CD4-positive, alpha-beta T cell (primary cell): ENCODE results near the gene CXCL17. TPM values are rescaled to one million over a fixed set of nuclear protein-coding genes. Genes with fewer than 3 reads are reported as not detected.
A peak's percentile ranks its signal among the peaks of the same experiment; 100 is the strongest.

Experiments
- ATAC-seq: fragments of 200-7000 bp; cut with Tn5 transposase; one replicate; pipeline ENCODE4 v1.10.0; 2022; ENCODE audit warnings: mild to moderate bottlenecking; ENCODE audit not compliant: poor library complexity
- CTCF ChIA-PET: fragments of 350-600 bp; sonication (Branson Sonifier 250); formaldehyde crosslinking; loops from one replicate; lab custom pipeline; 2021; ENCODE audit warnings: antibody characterized with exemption, inconsistent platforms; lab: Charles Lee
- POLR2A ChIA-PET: fragments of 350-600 bp; sonication (Branson Sonifier 250); formaldehyde crosslinking; loops from one replicate; lab custom pipeline; 2021; ENCODE audit warnings: antibody characterized with exemption, inconsistent platforms; lab: Charles Lee
- DNase-seq, 14 experiments: peaks; one replicate each; pipeline ENCODE4 v3.0.0-alpha.2; 2013 to 2020; ENCODE audit warnings: mixed read lengths in 2 of 14
- H3K27ac ChIP-seq, 2 donors: one replicate each; pipeline versions ENCODE4 v1.5.1 to v1.7.0; 2013; ENCODE audit warnings: low read length in 2 of 2, low read depth in 1 of 2, mild to moderate bottlenecking in 1 of 2
- H3K27me3 ChIP-seq, 2 experiments: 1 replicate in 1 of 2; 2 replicates in 1 of 2; pipeline versions ENCODE4 v1.6.1 to v1.7.0; 2013; ENCODE audit warnings: low read length in 2 of 2, control low read depth in 1 of 2, mild to moderate bottlenecking in 1 of 2, moderate library complexity in 1 of 2; ENCODE audit not compliant: insufficient read depth in 2 of 2, control insufficient read depth in 1 of 2
- H3K36me3 ChIP-seq: one replicate; pipeline ENCODE4 v1.6.1; 2013; ENCODE audit warnings: low read length, control low read depth; ENCODE audit not compliant: insufficient read depth
- H3K4me1 ChIP-seq: one replicate; pipeline ENCODE4 v1.6.1; 2013; ENCODE audit warnings: low read length, control low read depth; ENCODE audit not compliant: insufficient read depth
- H3K4me3 ChIP-seq: one replicate; pipeline ENCODE4 v1.5.1; 2013; ENCODE audit warnings: mild to moderate bottlenecking, low read length, moderate library complexity
- H3K9me3 ChIP-seq, 2 experiments: 1 replicate in 1 of 2; 2 replicates in 1 of 2; pipeline versions ENCODE4 v1.6.1 to v1.7.0; 2013; ENCODE audit warnings: low read length in 2 of 2, mild to moderate bottlenecking in 2 of 2, control low read depth in 1 of 2, moderate library complexity in 1 of 2; ENCODE audit not compliant: control insufficient read depth in 1 of 2, insufficient read depth in 1 of 2
- H3K27ac Mint-ChIP-seq: one replicate; pipeline ENCODE4 v1.8.0; 2020; ENCODE audit warnings: mixed read lengths
- H3K27me3 Mint-ChIP-seq: one replicate; pipeline ENCODE4 v1.8.0; 2021; ENCODE audit warnings: mixed read lengths
- H3K36me3 Mint-ChIP-seq: one replicate; pipeline ENCODE4 v1.8.0; 2021; ENCODE audit warnings: low read depth, mixed read lengths
- H3K4me1 Mint-ChIP-seq: one replicate; pipeline ENCODE4 v1.8.0; 2021; ENCODE audit warnings: low read depth, mixed read lengths
- H3K4me3 Mint-ChIP-seq: one replicate; pipeline ENCODE4 v1.8.0; 2020; ENCODE audit warnings: mild to moderate bottlenecking, mixed read lengths
- H3K9me3 Mint-ChIP-seq: one replicate; pipeline ENCODE4 v1.8.0; 2020; ENCODE audit warnings: mixed read lengths
- CTCF ChIP-seq: fragments of 200-600 bp; IDR thresholded peaks from one replicate; pipeline ENCODE4 v1.8.0; 2022; ENCODE audit warnings: antibody characterized with exemption, mild to moderate bottlenecking
- intact Hi-C, 2 experiments: fragments of 100-400 bp; cut with DNase I in 1 of 2; cut with micrococcal nuclease in 1 of 2; formaldehyde crosslinking; loops; one replicate each; pipeline versions ENCODE4 v1.15.1 to v1.9.0; 2023 to 2025; cut with DNase I, micrococcal nuclease
- total RNA-seq, 174 experiments: library from RNA in 2 of 174; stranded (reverse) in 2 of 174; gene quantifications; one replicate each; pipeline ENCODE4 v1.2.3 and lab custom pipeline; 2021 to 2026

Gene CXCL17
- total RNA-seq, 2 experiments from 2014 or later, result not detected

- peaks cover 21 to 28% of the 10 kb centered on the region in 2 experiments for H3K27me3 ChIP-seq
- H3K27ac Mint-ChIP-seq, result no peak overlapping the region
- ChIA-PET POLR2A (interaction anchor here (1.6 kb wide), 1 partner anchor 9 kb away, joined by 3 read pairs; no protein-coding TSS in a partner anchor), CTCF (interaction anchor here (1.1 to 1.7 kb wide), 3 partner anchors 14 to 52 kb away, joined by 3 to 4 read pairs (median 3); no protein-coding TSS in a partner anchor)
- TF ChIP-seq CTCF, result peak; percentile 55
- ATAC-seq (peak; percentile 95), DNase-seq (peak; percentile 48 to 79 (median 63))
- H3K9me3 Mint-ChIP-seq, result no peaks in the 10 kb centered on the region
- no peak overlapping the region for H3K27ac ChIP-seq
- no peaks in the 10 kb centered on the region for H3K36me3 ChIP-seq
- no peaks in the 10 kb centered on the region for H3K9me3 ChIP-seq
- H3K4me3 ChIP-seq, result peak overlapping the region; percentile 28
- H3K4me1 ChIP-seq, result peaks cover 9% of the 10 kb centered on the region
- no peaks in the 10 kb centered on the region for H3K36me3 Mint-ChIP-seq
- H3K27me3 Mint-ChIP-seq, result peaks cover 54% of the 10 kb centered on the region
- H3K4me3 Mint-ChIP-seq, result peak overlapping the region; percentile 22
- H3K4me1 Mint-ChIP-seq, result peaks cover 7% of the 10 kb centered on the region
- intact Hi-C loops, result loop anchor here (1.0 to 5.0 kb wide), 2 partner anchors 35 to 46 kb away; no protein-coding TSS in a partner anchor
Observed at GRCh38 chr19:42386974-42387707, 55.6 kb downstream of the CXCL17 start.

GRCh38 chr19:42380155-42380554, 62.6 kb downstream of the CXCL17 start:
- ATAC-seq (no peak), DNase-seq (no peak)
- no peak overlapping the region for H3K27ac Mint-ChIP-seq
- Histone ChIP-seq H3K27ac (no peak overlapping the region), H3K4me3 (no peak overlapping the region), H3K9me3 (peaks cover 0 to 7% of the 10 kb centered on the region in 2 experiments), H3K36me3 (no peaks in the 10 kb centered on the region), H3K4me1 (no peaks in the 10 kb centered on the region), H3K27me3 (peaks cover 15 to 23% of the 10 kb centered on the region in 2 experiments)
- TF ChIP-seq CTCF, result no peak
- no peaks in the 10 kb centered on the region for H3K9me3 Mint-ChIP-seq
- intact Hi-C loops, result no loop called here
- H3K36me3 Mint-ChIP-seq, result no peaks in the 10 kb centered on the region
- no peak overlapping the region for H3K4me3 Mint-ChIP-seq
- ChIA-PET POLR2A (no interaction called here), CTCF (no interaction called here)
- H3K27me3 Mint-ChIP-seq, result peaks cover 26% of the 10 kb centered on the region
- no peaks in the 10 kb centered on the region for H3K4me1 Mint-ChIP-seq

Other genes starting within 250 kb of the CXCL17 start
- gene DEDD2, start 225.3 kb downstream of the CXCL17 start, total RNA-seq, result 100 to 1,000 TPM in 1 of 2 experiments, 10 to 100 TPM in 1; 96.5 to 103 TPM
- 1 to 10 TPM; 5.0 to 6.2 TPM for gene ZNF526, start 222.6 kb downstream of the CXCL17 start, total RNA-seq
- gene GSK3A, start 200.3 kb downstream of the CXCL17 start, total RNA-seq, result 10 to 100 TPM; 13.6 to 13.9 TPM
- gene ERF, start 187.8 kb downstream of the CXCL17 start, total RNA-seq, result 100 to 1,000 TPM; 105 to 113 TPM
- 100 to 1,000 TPM; 114 to 119 TPM for gene CIC, start 173.7 kb downstream of the CXCL17 start, total RNA-seq
- gene PRR19, start 140.8 kb downstream of the CXCL17 start, total RNA-seq, result under 1 TPM in 1 of 2 experiments, not detected in 1; 0.16 TPM
- gene PAFAH1B3, start 140.3 kb downstream of the CXCL17 start, total RNA-seq, result 10 to 100 TPM; 10.6 to 11.8 TPM
- gene TMEM145, start 129.6 kb downstream of the CXCL17 start, total RNA-seq, result not detected
- 1 to 10 TPM; 4.1 to 4.2 TPM for gene MEGF8, start 117.3 kb downstream of the CXCL17 start, total RNA-seq
- gene CNFN, start 52.6 kb downstream of the CXCL17 start, total RNA-seq, result not detected
- 1 to 10 TPM; 7.6 to 8.2 TPM for gene LIPE, start 15.6 kb downstream of the CXCL17 start, total RNA-seq
- 1 to 10 TPM; 1.2 to 2.0 TPM for gene CEACAM1, start 85.5 kb upstream of the CXCL17 start, total RNA-seq
- not detected for gene CEACAM8, start 152.0 kb upstream of the CXCL17 start, total RNA-seq